Measurements from ENCODE around the gene ZSWIM6. TPM values are rescaled to one million over a fixed set of nuclear protein-coding genes. Genes with fewer than 3 reads are reported as not detected.
A peak's percentile ranks its signal among the peaks of the same experiment; 100 is the strongest.

Gene ZSWIM6
- polyA plus RNA-seq, 1 of the 3 experiments (the other 2 are of a cell fraction), result 7.4 TPM

- TF ChIP-seq USF1 (IDR thresholded peaks at IDR 0.05; ENCODE audit: borderline replicate concordance, low read depth) (no peak), GATA2 (CRISPR knock-in tag; IDR thresholded peaks at IDR 0.05) (no peak), JUND (IDR thresholded peaks at IDR 0.05) (peak; percentile 50), TCF12 (IDR thresholded peaks at IDR 0.05) (peak; percentile 87), POLR2AphosphoS5 (IDR thresholded peaks at IDR 0.05; ENCODE audit: low read depth, low read length) (no peak), FOSL2 (IDR thresholded peaks at IDR 0.05; ENCODE audit: borderline replicate concordance, low read depth) (peak; percentile 64; the same call in 1 of the 2 replicates), YY1 (IDR thresholded peaks at IDR 0.05; ENCODE audit: low read depth) (no peak), GABPA (IDR thresholded peaks at IDR 0.05; ENCODE audit: low read depth) (no peak), MXI1 (IDR thresholded peaks at IDR 0.05; ENCODE audit: low read depth, low read length) (no peak), NFIC (IDR thresholded peaks at IDR 0.05; ENCODE audit: borderline replicate concordance) (peak; percentile 69), MAX (IDR thresholded peaks at IDR 0.05; ENCODE audit: low read depth) (0 out of 2 replicates have a peak, but pooled peaks have one; percentile 40), PBX3 (IDR thresholded peaks at IDR 0.05) (peak; percentile 19; the same call in 1 of the 2 replicates)
- no peaks in the 10 kb centered on the region for H3K27me3 ChIP-seq (ENCODE audit: insufficient read depth)
- H3K9me3 ChIP-seq, result no peaks in the 10 kb centered on the region
- 0 out of 4 replicates have a peak overlapping the region, but pooled peaks of 1 of the 2 experiments have one; percentile 9 for H3K27ac ChIP-seq (ENCODE audit: low read depth in 2 of 2, low read length in 1 of 2)
- ChIA-PET POLR2A (no interaction called here), CTCF (no interaction called here)
- no peaks in the 10 kb centered on the region for H4K20me1 ChIP-seq (ENCODE audit: insufficient read depth)
- H3K79me2 ChIP-seq (ENCODE audit: insufficient read depth), result no peaks in the 10 kb centered on the region
- H3K4me2 ChIP-seq, result no peak overlapping the region
- WGBS (ENCODE audit: low lambda C conversion rate), result 58% methylated on average over 5 of the region's 5 CpGs
- no peak overlapping the region for H3K4me3 ChIP-seq (ENCODE audit: low read depth in 2 of 2, low read length in 1 of 2)
- no peak overlapping the region for H2AFZ ChIP-seq (ENCODE audit: low read depth)
- H3K4me1 ChIP-seq (ENCODE audit: control insufficient read depth in 1 of 2, insufficient read depth in 2 of 2, low read depth in 1 of 2, low read length in 1 of 2), result peaks cover 0 to 2% of the 10 kb centered on the region in 2 experiments; a peak in 3 of 4 replicates
- H3K9ac ChIP-seq, result no peak overlapping the region
- DNase-seq, result no peak
- no peaks in the 10 kb centered on the region for H3K36me3 ChIP-seq (replicated peaks in 1 of 2; ENCODE audit: control insufficient read depth in 1 of 2, insufficient read depth in 2 of 2, low read length in 1 of 2)
- no peaks in the 10 kb centered on the region for H3K9me2 ChIP-seq
- peaks cover 2% of the 10 kb centered on the region for H3F3A ChIP-seq (replicated peaks; ENCODE audit: insufficient read depth)
These were observed 45.5 kb upstream of the ZSWIM6 start for GRCh38 chr5:61286446-61287132.

- H3K27ac ChIP-seq (ENCODE audit: low read depth in 2 of 2, low read length in 1 of 2), result no peak overlapping the region
- TF ChIP-seq FOXM1 (IDR thresholded peaks at IDR 0.05; ENCODE audit: low read depth), result no peak
- TF ChIP-seq MAX (IDR thresholded peaks at IDR 0.05; ENCODE audit: low read depth), result no peak
- TF ChIP-seq REST (IDR thresholded peaks at IDR 0.05; ENCODE audit: low read depth, low read length), result no peak
- ChIA-PET POLR2A (no interaction called here), CTCF (no interaction called here)
- no peaks in the 10 kb centered on the region for H3K9me2 ChIP-seq
- no peak for DNase-seq
- H3K4me2 ChIP-seq, result no peak overlapping the region
- H3K79me2 ChIP-seq (ENCODE audit: insufficient read depth), result no peaks in the 10 kb centered on the region
- H3K9ac ChIP-seq, result no peak overlapping the region
- no peaks in the 10 kb centered on the region for H4K20me1 ChIP-seq (ENCODE audit: insufficient read depth)
- no peaks in the 10 kb centered on the region for H3K36me3 ChIP-seq (replicated peaks in 1 of 2; ENCODE audit: control insufficient read depth in 1 of 2, insufficient read depth in 2 of 2, low read length in 1 of 2)
- H3F3A ChIP-seq (replicated peaks; ENCODE audit: insufficient read depth), result no peaks in the 10 kb centered on the region
- H3K9me3 ChIP-seq, result no peaks in the 10 kb centered on the region
- WGBS (ENCODE audit: low lambda C conversion rate), result 96% methylated on average over 3 of the region's 3 CpGs
- peaks cover 0 to 2% of the 10 kb centered on the region in 2 experiments; a peak in 1 of 4 replicates for H3K4me1 ChIP-seq (ENCODE audit: control insufficient read depth in 1 of 2, insufficient read depth in 2 of 2, low read depth in 1 of 2, low read length in 1 of 2)
- H3K27me3 ChIP-seq (ENCODE audit: insufficient read depth), result no peaks in the 10 kb centered on the region
- no peak overlapping the region for H2AFZ ChIP-seq (ENCODE audit: low read depth)
- H3K4me3 ChIP-seq (ENCODE audit: low read depth in 2 of 2, low read length in 1 of 2), result no peak overlapping the region
These were observed 44.6 kb upstream of the ZSWIM6 start for GRCh38 chr5:61287474-61287873.

Measured in SK-N-SH (cell line).